Measurements from ENCODE around the gene GAS7. TPM values are rescaled to one million over a fixed set of nuclear protein-coding genes. Genes with fewer than 3 reads are reported as not detected.
A peak's percentile ranks its signal among the peaks of the same experiment; 100 is the strongest.

The GAS7 gene
- total RNA-seq, 1 donor from 2014 or later, result 8.5 TPM

GRCh38 chr17:10067446-10068143, 130.8 kb downstream of the GAS7 start:
- Histone ChIP-seq H3K9me3 (ENCODE audit: insufficient read depth, low read depth, low read length) (no peaks in the 10 kb centered on the region), H4K20me1 (ENCODE audit: insufficient read depth, low read length) (no peaks in the 10 kb centered on the region), H3K4me2 (ENCODE audit: low read length) (no peak overlapping the region), H3K4me3 (ENCODE audit: insufficient read depth, low read depth, low read length) (no peak overlapping the region), H3K4me1 (ENCODE audit: insufficient read depth, low read length) (no peaks in the 10 kb centered on the region), H3K79me2 (ENCODE audit: insufficient read depth, low read length) (no peaks in the 10 kb centered on the region), H3K36me3 (ENCODE audit: insufficient read depth, low read length) (no peaks in the 10 kb centered on the region), H3K27ac (ENCODE audit: low read depth, low read length) (no peak overlapping the region), H2AFZ (ENCODE audit: low read depth, low read length) (no peak overlapping the region), H3K27me3 (ENCODE audit: insufficient read depth, low read length) (no peaks in the 10 kb centered on the region), H3K9ac (ENCODE audit: low read length) (no peak overlapping the region)
- peaks cover 12% of the 10 kb centered on the region for H3K27me3 Mint-ChIP-seq (ENCODE audit: low read depth, unreplicated experiment)
- FAIRE-seq (peak; percentile 29), DNase-seq (ENCODE audit: low read depth) (no peak)
- peaks cover 11% of the 10 kb centered on the region for H3K9me3 Mint-ChIP-seq (ENCODE audit: unreplicated experiment)
- H3K4me3 Mint-ChIP-seq (ENCODE audit: unreplicated experiment), result no peak overlapping the region
- no peak for TF ChIP-seq CTCF (IDR thresholded peaks at IDR 0.05; ENCODE audit: insufficient read depth, low read depth, low read length)
- TF ChIP-seq EZH2 (IDR thresholded peaks at IDR 0.05; ENCODE audit: insufficient read depth, low read length), result no peak
- no peaks in the 10 kb centered on the region for H3K4me1 Mint-ChIP-seq (ENCODE audit: low read depth, unreplicated experiment)
- H3K27ac Mint-ChIP-seq (ENCODE audit: unreplicated experiment), result no peak overlapping the region
- no peaks in the 10 kb centered on the region for H3K36me3 Mint-ChIP-seq (ENCODE audit: low read depth, unreplicated experiment)

DNA sequence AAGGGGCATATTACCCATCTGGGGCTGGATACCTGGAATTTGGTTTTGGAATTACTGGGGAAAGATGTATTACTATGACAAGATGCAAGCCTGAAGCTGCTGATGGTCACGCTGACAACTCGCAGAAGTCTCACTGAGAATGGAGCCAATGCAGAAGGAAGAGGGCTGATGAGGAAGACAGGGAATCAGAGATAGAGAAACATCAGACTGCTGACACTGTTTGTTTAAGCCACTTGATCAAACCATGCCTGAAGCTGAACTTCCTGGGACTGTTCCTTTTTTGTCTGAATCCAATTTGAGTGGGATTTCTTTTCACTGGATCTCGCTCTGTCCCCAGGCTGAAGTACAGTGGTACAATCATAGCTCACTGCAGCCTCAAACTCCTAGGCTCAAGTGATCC, 133.9 kb downstream of the GAS7 start:
- no peak overlapping the region for H3K4me3 Mint-ChIP-seq (ENCODE audit: unreplicated experiment)
- DNase-seq (ENCODE audit: low read depth) (no peak), FAIRE-seq (no peak)
- H3K27ac ChIP-seq (ENCODE audit: low read depth, low read length), result no peak overlapping the region
- no peaks in the 10 kb centered on the region for H3K79me2 ChIP-seq (ENCODE audit: insufficient read depth, low read length)
- H3K4me1 Mint-ChIP-seq (ENCODE audit: low read depth, unreplicated experiment), result no peaks in the 10 kb centered on the region
- no peak for TF ChIP-seq CTCF (IDR thresholded peaks at IDR 0.05; ENCODE audit: insufficient read depth, low read depth, low read length)
- TF ChIP-seq EZH2 (IDR thresholded peaks at IDR 0.05; ENCODE audit: insufficient read depth, low read length), result no peak
- no peaks in the 10 kb centered on the region for H3K9me3 ChIP-seq (ENCODE audit: insufficient read depth, low read depth, low read length)
- H3K27me3 ChIP-seq (ENCODE audit: insufficient read depth, low read length), result no peaks in the 10 kb centered on the region
- H3K27me3 Mint-ChIP-seq (ENCODE audit: low read depth, unreplicated experiment), result peaks cover 22% of the 10 kb centered on the region
- no peak overlapping the region for H2AFZ ChIP-seq (ENCODE audit: low read depth, low read length)
- H4K20me1 ChIP-seq (ENCODE audit: insufficient read depth, low read length), result no peaks in the 10 kb centered on the region
- H3K9me3 Mint-ChIP-seq (ENCODE audit: unreplicated experiment), result peaks cover 13% of the 10 kb centered on the region
- H3K4me3 ChIP-seq (ENCODE audit: insufficient read depth, low read depth, low read length), result no peak overlapping the region
- no peak overlapping the region for H3K4me2 ChIP-seq (ENCODE audit: low read length)
- no peaks in the 10 kb centered on the region for H3K36me3 ChIP-seq (ENCODE audit: insufficient read depth, low read length)
- no peak overlapping the region for H3K9ac ChIP-seq (ENCODE audit: low read length)
- H3K4me1 ChIP-seq (ENCODE audit: insufficient read depth, low read length), result no peaks in the 10 kb centered on the region
- H3K36me3 Mint-ChIP-seq (ENCODE audit: low read depth, unreplicated experiment), result peaks cover 2% of the 10 kb centered on the region
- no peak overlapping the region for H3K27ac Mint-ChIP-seq (ENCODE audit: unreplicated experiment)

GRCh38 chr17:10063730-10064241, 134.6 kb downstream of the GAS7 start:
- Histone ChIP-seq H3K4me3 (ENCODE audit: insufficient read depth, low read depth, low read length) (no peak overlapping the region), H3K36me3 (ENCODE audit: insufficient read depth, low read length) (no peaks in the 10 kb centered on the region), H3K9me3 (ENCODE audit: insufficient read depth, low read depth, low read length) (no peaks in the 10 kb centered on the region), H4K20me1 (ENCODE audit: insufficient read depth, low read length) (no peaks in the 10 kb centered on the region), H3K4me2 (ENCODE audit: low read length) (no peak overlapping the region), H3K27ac (ENCODE audit: low read depth, low read length) (no peak overlapping the region), H3K4me1 (ENCODE audit: insufficient read depth, low read length) (no peaks in the 10 kb centered on the region), H3K27me3 (ENCODE audit: insufficient read depth, low read length) (no peaks in the 10 kb centered on the region), H2AFZ (ENCODE audit: low read depth, low read length) (no peak overlapping the region), H3K79me2 (ENCODE audit: insufficient read depth, low read length) (no peaks in the 10 kb centered on the region), H3K9ac (ENCODE audit: low read length) (no peak overlapping the region)
- Mint-ChIP-seq H3K27ac (ENCODE audit: unreplicated experiment) (no peak overlapping the region), H3K27me3 (ENCODE audit: low read depth, unreplicated experiment) (peaks cover 27% of the 10 kb centered on the region), H3K4me3 (ENCODE audit: unreplicated experiment) (no peak overlapping the region), H3K36me3 (ENCODE audit: low read depth, unreplicated experiment) (peaks cover 2% of the 10 kb centered on the region), H3K9me3 (ENCODE audit: unreplicated experiment) (peaks cover 13% of the 10 kb centered on the region), H3K4me1 (ENCODE audit: low read depth, unreplicated experiment) (no peaks in the 10 kb centered on the region)
- DNase-seq (ENCODE audit: low read depth) (no peak), FAIRE-seq (no peak)
- TF ChIP-seq CTCF (IDR thresholded peaks at IDR 0.05; ENCODE audit: insufficient read depth, low read depth, low read length), result no peak
- TF ChIP-seq EZH2 (IDR thresholded peaks at IDR 0.05; ENCODE audit: insufficient read depth, low read length), result no peak
